Measurements from ENCODE around the gene TFCP2.

DNA sequence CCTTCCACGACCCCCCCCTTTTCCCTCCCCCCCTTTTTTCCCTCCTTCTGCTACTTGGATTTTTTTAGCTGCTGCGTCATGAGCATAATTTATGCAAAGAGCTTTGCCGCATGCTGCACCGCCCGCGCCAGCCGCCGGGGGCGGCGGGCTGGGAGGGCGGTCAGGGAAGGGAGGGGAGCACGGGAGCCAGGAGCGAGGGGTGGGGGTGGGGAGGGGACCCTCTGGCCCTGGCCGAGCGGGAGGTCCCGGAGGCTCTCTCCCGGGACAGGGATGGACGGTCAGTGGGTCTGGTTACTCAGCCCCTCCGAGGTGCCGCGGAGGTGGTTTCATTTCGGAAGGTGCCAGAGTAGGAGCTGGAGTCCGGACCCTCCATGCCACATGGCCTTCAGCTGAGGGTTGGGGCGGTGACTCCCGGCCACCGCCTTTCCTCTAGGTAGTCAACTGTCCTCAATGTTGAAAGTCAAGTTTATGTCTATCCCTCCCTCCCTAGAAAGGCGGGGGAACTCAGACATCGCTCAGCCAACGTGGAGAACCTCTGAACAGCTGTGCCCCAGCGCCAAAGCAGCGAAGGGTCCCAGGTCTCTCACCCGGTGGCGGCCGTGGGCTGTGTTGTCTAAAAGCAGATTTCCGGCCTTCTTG is 45.2 kb upstream of the TFCP2 start, which contains the start of gene POU6F1:
- TF ChIP-seq POLR2A (IDR thresholded peaks at IDR 0.05) (peak in 1 of 2 donors; percentile 27), CTCF (IDR thresholded peaks at IDR 0.05) (peak; percentile 37 to 73 (median 65))
